HG02885 (cell line): ENCODE data around the gene ZNF556.
"Not testable (repeated sequence)": the region's sequence is repeated elsewhere in the genome, so short reads cannot be mapped to it uniquely, and the experiment has no call there.

Experiments
- ATAC-seq: cut with Tn5 transposase; IDR thresholded peaks from one replicate; pipeline ENCODE4 v1.9.1; 2021; ENCODE audit warnings: mild to moderate bottlenecking; ENCODE audit not compliant: unreplicated experiment, poor library complexity

ZNF556 gene

DNA sequence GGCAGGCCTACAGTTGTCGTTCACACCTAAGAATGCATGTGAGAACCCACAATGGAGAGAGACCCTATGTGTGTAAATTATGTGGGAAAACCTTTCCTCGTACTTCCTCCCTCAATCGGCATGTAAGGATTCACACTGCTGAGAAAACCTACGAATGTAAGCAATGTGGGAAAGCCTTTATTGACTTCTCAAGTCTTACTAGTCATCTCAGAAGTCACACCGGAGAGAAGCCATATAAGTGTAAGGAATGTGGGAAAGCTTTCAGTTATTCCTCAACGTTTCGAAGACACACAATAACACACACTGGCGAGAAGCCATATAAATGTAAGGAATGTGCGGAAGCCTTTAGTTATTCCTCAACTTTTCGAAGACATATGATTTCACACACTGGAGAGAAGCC lies 14.5 kb upstream of the ZNF556 start:
- ATAC-seq, result no peak

GRCh38 chr19:2853015-2853606 lies 14.0 kb upstream of the ZNF556 start:
- ATAC-seq, result no peak

GRCh38 chr19:2854849-2855248 lies 12.3 kb upstream of the ZNF556 start:
- ATAC-seq, result no peak

DNA sequence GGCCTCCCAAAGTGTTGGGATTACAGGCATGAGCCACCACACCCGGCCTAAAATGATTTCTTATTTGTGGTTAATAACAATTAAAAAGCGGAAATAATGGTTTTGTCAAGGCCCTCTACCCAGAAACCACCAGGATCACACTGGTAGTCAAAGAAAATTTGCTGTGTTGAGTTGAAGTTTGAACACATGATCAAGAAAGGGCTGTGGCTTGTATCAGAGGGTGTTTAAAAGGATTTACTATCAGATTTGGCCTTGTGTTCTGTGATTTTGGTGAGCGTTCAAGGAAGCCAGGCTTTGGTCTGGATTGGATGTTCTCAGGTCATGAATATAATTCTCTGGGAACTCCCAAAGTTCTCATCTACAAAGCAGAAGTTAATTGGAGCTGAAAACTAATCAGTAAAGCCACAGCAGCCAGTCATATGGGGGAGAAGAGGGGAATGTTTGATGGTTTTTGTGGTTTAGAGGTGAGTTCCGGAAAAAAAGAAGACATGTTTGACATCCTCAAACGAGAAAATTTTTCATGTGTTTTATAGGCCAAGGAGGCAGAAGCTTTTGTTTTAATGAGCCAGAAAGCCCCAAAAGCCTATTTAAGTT lies 10.6 kb upstream of the ZNF556 start:
- no peak for ATAC-seq

- no peak for ATAC-seq
Measured at GRCh38 chr19:2858864-2859263, 8.3 kb upstream of the ZNF556 start.

DNA sequence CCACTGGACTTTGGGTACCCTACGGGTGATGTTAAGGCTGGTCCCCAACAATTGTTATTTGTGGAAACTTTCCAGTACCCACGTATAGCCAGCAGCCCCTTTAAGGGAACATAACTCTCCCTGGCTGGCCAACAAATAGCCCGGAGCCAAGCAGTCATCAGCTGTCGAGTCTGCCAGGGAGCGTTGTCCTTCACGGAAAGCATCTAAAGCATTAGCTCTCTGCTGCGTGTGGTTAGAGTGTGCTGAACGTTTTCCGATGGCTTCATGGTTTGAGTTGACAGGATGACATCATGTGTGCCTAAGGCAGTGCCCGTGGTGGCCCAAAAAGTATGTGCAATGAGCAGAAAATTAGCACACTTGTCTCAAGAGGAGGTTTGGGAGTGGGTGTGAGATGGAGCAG lies 3.3 kb upstream of the ZNF556 start:
- ATAC-seq, result no peak

DNA sequence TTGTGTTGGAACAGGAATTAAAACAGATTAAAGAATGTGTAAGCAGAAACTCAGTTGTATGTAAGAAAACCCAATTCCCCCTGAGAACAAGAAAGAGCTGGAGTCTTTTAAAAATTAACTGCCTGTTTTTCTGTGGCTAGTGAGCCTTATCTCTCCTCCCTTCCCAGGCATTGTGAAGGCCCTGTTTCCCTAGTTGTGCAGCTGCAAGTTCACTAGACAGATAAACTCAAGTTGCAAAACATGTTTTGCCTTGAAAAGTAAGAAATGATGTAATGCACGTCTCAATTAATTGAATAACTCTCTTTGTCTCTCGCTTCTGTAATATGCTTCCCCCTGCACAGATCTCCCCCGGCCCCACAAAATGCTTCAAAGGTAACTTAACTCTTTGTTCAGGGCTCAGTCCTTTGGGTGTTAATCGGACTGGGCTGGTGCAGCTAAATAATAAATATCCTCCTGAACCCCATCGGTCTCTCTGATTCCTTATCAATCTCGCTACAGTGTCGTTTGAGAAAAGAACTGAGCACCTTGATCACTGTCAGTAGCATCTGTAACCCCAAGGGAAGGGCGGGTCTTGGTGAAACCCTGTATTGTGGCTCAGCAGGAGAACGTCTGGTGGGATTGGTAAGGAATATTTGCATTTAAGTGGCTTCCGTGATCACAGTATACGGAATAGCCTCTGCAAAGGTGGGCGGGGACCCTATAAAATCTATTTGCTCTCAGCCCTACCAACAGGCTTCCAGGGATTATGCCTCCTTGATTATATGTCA lies 1.6 kb upstream of the ZNF556 start:
- no peak for ATAC-seq

DNA sequence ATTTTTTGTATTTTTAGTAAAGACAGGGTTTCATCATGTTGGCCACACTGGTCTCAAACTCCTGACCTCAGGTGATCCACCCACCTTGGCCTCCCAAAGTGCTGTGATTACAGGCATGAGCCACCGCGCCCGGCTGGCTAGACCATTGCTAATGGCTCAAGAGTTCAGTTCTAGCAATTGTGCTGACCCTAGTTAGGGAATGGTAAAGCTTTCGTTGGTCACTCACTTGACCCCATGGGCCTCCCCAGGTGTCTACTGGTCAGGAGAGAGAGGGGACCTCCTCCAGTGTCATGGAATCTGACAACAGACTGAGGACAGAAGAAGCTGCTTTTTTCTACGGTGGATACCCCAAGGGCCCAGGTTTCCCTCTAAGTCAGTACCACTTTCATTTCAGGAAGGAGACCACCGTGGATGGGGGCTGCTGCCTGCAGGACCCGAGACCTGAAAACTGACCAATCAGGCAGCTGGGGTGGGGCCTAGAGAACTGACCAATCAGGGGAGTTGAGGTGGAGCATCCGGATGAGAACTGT lies 575 bp upstream of the ZNF556 start:
- ATAC-seq, result no peak

- ATAC-seq, result no peak
Measured at GRCh38 chr19:2869618-2870017, 2.5 kb downstream of the ZNF556 start.

GRCh38 chr19:2872175-2872574 lies 5.0 kb downstream of the ZNF556 start:
- ATAC-seq, result not testable (repeated sequence)

DNA sequence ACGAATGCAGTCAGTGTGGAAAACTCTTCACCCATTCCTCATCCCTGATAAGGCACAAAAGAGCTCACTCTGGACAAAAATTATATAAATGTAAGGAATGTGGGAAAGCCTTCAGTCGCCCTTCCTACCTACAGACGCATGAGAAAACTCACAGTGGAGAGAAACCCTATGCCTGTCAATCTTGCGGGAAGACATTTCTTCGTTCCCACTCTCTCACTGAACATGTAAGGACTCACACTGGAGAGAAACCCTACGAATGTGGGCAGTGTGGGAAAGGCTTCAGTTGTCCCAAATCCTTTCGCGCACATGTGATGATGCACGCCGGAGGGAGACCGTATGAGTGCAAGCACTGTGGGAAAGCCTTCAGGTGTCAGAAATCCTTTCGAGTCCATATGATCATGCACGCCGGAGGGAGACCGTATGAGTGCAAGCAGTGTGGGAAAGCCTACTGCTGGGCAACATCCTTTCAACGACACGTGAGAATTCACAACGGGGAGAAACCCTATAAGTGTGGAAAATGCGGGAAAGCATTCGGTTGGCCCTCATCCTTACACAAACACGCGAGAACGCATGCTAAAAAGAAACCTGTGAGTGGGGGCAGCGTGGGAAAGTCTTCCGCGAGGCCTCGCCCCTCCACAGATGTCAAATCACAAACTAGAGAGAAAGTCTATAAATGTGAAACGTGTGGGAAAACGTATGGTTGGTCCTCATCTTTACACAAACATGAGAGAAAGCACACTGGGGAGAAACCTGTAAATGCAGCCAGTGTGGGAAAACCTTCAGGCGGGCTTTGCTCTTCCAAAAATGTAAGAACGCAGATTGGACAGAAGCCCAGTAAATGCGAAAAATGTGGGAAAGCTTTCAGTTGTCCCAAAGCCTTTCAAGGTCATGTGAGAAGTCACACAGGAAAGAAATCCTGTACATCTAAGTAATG lies 10.5 kb downstream of the ZNF556 start:
- no peak for ATAC-seq

GRCh38 chr19:2883686-2884439 lies 16.7 kb downstream of the ZNF556 start:
- no peak for ATAC-seq

DNA sequence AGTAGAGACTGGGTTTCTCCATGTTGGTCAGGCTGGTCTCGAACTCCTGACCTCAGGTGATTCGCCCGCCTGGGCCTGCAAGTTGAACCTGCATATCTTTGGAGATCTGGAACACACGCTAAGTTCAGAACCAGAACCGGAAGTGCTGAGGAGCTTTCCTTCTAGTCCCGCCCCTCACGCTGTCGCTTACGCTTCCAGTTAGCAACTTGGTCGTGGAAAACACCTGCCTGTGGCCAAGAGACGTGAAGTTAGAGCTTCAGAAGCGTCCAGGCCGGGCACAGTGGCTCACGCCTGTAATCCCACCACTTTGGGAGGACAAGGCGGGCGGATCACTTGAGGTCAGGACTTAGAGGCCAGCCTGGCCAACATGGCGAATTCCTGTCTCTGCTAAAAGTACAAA lies 18.6 kb downstream of the ZNF556 start:
- ATAC-seq, result no peak

DNA sequence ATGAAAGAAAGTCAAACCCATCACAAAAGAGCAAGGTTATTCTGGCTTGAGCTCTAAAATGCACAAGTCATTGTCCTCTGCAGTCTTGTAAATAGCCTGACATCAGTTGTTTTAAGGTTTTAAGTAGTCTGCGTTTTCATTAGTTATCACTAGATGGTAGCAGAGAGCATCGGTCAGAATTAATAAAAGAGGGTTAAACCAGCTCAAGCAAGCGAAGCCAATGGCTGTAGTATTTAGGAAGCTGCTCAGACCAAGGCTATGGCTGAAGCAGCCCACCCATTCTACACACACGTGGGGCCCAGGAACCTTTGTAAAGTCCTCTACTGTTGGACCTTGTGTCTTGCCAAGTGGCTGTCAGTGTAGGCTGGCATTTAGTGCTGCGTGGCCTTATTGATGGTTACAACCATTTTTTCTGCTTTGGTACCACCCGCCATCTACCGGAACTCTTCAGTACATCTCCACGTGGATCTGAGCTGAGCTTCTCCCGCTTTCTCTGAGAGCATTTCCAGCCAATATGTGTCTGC lies 20.3 kb downstream of the ZNF556 start:
- ATAC-seq, result no peak

- no peak for ATAC-seq
Measured at GRCh38 chr19:2888731-2889224, 21.6 kb downstream of the ZNF556 start.

DNA sequence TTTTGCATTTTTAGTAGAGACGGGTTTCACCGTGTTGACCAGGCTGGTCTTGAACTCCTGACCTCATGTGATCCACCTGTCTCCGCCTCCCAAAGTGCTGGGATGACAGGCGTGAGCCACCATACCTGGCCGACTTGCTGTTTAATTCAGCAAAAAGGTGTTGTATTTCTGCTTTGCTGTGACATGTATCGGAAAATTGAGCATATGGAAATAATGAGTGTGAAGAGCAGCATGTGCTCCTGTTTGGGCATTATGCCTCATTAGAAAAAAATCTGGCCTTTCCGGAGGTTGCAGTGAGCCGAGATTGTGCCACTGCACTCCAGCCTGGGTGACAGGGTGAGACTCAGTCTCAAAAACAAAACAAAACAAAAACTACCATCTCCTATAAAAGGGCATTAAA lies 23.4 kb downstream of the ZNF556 start:
- ATAC-seq, result not testable (repeated sequence)

DNA sequence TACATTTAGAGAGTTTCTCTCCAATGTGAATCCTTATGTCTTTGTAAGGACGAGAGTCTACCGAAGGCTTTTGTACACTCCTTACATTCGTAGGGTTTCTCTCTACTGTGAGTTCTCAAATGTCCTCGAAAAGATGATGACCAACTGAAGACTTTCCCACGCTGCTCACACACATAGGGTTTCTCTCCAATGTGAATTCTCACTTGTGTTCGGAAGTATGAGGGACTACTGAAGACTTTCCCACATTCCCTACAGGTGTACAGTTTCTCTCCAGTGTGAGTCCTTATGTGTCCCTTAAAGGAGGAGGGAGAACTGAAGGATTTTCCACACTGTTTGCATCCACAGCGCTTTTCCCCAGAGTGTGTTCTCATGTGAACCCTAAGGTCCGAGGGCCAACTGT lies 29.6 kb downstream of the ZNF556 start:
- ATAC-seq, result no peak

DNA sequence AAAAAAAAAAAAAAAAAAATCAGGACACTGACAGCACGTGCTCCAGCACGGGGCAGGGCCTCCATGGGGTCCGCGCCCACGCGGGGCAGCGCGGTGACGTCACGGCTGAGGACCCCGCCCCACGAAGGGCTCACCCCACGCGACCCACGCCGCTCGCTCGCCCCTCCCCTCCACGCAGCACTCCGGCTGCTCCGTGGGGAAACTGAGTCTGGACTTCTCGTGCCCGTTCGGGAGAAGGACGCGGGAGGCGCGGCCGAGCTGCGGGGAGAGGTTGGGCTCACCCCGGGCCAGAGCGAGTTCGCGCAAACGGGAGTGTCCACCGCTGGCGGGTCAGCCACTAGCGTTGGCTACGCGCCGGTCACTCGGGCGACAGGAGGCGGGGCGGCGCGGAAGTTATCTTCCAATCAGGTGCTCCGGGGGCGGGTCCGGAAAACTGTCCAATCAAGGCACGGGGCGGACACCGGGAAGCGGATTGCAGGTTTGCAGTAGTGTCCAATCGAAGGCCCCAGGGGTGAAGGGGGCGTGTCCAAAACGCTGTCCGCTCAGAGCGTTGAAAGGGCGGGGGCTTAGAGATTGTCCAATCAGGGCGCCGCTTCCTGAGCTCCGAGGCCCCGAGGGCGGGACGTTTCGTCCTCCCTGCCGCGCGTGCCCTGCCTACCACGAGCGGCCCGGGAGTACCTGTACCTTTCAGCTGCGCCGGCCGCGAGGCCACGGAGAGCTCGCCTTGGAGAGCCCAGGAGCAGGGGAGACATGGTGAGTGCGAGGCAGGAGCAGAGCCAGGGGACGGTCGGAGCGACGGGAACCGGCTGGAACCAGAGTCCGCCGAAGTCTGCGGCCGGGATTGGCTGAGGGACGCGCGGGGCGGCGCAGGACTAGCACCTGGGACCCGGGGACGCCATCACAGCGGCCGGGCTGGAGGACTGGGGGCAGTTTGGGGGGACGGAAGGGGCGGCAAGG lies 33.4 kb downstream of the ZNF556 start, which contains the start of gene ZNF57:
Gene ZNF57 (plus strand): TSS at position 633 of the 957 bp plus-strand sequence. CDS start 118 bp downstream, at position 751.
- ATAC-seq, result peak; percentile 95
